Endothelial cell of hepatic sinusoid (primary cell): ENCODE measurements around the gene SYPL2.

Experiments
- in situ Hi-C: cut with HindIII; loops from 2 replicates; pipeline ENCODE4 v1.10.0; 2017; ENCODE audit warnings: low sequenced_read_pairs

The SYPL2 gene

DNA sequence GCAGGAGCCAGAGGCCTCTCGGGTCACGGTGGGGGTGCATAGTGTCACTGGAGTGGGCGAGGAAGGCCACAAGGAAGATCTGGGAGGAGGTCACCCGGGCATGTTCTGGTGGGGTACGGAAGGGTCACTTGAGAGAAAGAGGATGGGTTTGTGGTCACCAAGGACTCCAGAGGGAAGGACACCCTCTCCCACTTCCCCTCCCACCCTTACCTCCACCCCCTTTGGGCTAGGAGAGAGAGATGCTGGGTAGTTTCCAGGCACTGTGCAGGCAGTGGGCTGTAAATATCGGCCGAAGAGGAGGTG, 42.5 kb downstream of the SYPL2 start:
- in situ Hi-C loops: no loop called here

DNA sequence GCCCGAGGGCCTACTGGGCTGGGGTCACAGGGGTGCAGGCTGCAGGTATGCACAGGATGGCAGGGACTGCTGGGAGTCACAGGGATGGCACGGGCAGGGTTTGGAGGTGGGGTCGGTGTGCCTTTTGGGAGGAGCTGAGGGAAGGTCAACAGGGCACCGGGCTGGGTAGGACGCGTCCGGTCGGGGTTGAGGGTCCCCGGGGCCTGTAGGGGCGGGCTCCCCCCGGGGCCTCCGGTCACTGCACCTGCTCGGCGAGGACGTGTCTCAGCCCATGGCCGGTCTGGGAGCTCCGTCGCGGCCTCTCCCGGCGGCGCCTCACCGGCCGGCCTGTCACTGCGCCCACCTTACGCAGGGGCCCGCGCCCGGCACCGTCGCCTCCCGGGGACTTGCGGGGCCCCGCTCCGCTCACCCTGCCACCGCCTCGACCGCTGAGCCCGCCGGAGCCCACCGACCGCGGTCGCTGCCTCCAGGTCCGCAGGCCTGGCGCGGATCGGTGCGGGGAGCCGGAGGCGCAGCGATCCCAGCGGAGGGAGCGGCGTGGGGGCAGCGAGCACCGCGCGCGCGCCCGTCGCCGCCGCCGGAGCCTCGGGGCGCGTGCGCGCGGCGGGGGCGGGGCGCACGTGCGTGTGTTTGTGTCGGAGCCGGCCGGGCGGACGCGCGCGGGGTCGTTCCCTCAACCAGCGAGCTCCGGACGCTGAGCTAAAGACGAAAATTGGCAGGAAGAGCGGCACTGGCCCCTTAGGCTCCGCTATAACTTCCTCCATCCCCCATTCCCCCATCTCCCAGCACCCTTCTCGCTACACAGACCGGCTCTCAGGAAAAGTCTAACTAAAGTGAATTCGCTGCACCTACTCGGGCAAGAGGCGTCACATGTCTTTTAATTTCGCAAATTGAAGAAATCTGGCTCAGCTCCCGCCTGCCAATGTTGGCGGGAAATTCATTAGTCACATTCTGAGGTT, 43.1 kb downstream of the SYPL2 start, which contains the start of gene AMIGO1:
AMIGO1 (minus strand) TSS at position 552 of the 959 bp plus-strand sequence. CDS start 815 bp downstream, outside the sequence.
- in situ Hi-C loops: no loop called here

DNA sequence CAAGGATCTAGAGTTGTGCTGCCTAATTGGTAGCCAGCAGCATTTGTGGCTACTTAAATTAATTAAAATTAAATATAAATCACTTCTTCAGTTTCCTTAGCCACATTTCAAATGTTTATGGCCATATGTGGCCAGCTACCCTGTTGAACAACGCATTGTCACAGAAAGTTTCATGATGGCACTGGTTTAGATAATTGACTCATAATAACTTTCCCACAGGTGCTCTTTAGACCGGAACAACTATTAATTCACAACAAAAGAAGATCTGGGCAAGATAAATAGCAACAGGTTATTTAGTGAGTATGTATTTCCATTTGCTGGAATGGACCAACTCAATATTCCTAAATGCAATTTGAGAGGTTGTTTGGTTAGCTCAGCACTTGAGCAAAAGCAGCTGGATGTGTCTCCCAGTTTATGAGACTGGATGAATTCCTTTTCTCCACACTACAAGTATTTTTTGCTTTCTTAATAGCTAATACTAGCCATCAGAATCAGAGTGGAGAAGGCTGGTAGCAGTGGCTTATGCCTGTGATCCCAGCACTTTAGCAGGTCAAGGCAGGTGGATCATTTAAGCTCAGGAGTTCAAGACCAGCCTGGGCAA, 46.9 kb downstream of the SYPL2 start:
- in situ Hi-C loops: no loop called here

DNA sequence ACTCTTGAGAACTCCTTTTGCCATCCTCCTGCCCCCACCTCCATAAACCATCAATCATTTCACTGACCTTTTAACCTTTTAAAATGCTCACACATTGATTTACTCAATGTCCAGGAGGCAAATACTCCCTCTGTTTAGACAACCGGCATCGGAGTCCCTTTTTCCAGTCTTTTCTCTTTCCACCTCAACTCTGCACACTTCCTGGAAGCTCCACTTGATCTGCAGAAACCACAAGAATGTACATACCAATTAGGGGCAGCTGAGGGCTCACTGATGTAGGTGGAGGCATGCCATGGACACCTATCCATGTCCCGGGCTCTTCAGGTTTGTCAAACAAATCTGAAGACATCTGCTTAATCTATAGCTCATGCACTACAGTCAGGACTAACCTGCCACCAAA, 48.5 kb downstream of the SYPL2 start:
- in situ Hi-C loops: no loop called here

DNA sequence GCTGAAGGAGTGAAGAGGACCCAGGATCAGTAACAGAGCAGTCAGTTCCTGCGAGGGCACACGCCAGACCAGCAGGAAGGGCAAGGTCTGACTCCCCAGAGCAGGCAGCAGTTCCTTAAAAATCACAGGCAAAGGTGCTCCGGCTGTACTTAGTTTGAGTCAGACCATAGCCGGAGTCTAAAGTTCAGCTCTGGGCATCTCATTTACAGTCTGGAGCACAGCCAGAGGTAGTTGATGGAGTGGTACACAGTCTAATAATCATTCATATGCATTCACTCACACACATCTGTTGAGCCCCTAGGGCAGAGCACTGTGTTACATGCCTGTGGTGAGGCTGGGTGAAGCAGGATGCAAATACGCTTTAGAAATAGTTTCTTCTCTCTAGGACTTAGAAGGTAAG, 50.5 kb downstream of the SYPL2 start:
- in situ Hi-C loops: no loop called here

DNA sequence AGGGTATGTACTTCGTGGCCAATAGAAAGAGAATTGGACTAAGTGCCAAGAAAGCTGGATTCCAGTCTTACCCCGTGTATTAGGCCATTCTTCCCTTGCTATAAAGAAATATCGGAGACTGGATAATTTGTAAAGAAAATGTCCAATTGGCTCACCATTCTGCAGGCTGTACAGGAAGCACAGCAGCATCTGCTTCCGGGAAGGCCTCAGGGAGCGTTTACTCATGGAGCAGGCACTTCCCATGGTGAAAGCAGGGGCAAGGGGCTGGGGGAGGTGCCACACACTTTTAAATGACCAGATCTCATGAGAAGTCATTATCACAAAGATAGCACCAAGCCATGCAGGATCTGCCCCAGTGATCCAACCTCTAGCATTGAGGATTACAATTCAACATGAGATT, 51.0 kb downstream of the SYPL2 start:
- in situ Hi-C loops: no loop called here

DNA sequence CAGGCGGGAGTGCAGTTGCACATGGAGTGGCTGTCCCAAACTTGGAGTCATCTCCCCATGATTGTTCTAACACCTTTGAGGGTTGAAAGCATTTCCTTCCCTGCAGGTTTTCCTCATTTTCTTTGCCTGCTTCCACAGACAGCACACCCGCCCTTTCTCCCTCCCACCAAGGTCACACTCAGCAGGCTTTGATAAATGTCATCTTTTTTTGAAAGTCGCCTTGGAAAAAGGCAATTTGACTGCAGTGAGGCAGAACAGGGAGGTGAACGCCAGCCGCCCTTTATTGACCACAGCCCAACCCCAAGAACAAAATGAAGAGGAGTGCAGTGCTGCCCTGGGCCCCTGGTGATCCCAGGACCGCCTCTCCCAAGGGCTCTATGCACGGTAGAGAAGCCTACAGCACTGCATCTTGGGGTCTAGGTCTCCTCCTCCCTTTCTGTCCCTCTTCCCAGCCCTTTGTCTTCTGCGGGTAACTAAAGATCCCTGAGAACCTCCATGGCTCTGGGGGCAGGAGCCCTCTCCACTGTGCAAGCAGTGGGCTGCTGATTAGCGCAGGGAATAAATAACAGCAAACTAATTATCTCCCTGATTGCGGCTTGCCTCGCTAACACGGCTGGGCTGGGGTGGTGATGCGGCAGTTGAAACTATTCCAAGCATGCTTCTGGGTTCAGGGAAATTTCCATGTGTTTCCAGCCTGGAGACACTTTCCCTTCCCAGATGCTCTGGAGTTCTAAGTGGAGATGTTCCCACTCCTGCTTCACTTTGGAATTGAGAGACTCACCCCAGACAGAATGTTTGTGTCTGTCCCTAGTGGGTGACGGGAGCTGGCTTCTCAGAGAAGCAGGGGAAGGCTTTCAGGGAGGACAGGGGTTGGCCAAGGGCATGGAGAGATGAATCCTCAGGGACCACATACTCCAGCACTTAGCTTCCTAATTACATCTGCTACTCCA, 54.9 kb downstream of the SYPL2 start:
- in situ Hi-C loops: no loop called here

DNA sequence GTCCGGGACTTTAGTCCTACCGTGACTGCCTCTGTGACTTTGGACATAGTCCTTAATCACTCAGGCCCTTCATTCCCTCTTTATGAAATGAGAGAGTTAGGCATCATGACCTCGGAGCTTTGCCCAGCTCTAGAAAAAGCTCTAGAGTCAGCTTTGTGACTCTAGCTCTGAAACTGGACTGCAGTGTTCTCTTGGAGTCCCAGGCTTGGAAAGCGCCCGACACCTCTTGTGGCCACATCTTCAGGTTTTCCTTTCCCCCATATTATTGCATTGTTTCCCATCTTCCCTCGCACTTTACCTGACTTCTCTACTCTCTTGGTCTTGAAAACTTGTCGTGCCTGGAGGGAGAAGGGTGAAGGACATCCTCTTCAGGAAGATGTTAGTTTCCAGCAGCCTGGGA, 55.7 kb downstream of the SYPL2 start:
- in situ Hi-C loops: no loop called here

DNA sequence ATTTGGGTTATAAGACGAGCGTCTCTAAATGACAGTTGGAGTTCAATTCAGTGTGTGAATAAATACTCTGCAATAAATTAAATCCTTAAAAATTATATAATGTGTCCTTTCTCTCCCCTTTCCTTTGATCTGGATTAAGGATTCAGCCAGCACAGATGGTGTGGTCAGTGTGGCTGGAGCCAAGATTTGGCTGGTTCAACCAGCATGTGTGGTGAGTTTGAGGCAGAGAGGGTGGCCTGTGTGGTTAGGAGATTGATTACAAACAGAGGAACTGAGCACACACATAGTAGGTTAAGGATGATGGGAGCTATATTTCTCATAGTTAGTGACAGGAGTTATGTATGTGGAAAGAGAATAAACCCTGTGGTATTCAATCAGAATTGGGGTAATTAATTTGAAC, 57.4 kb downstream of the SYPL2 start:
- in situ Hi-C loops: no loop called here

DNA sequence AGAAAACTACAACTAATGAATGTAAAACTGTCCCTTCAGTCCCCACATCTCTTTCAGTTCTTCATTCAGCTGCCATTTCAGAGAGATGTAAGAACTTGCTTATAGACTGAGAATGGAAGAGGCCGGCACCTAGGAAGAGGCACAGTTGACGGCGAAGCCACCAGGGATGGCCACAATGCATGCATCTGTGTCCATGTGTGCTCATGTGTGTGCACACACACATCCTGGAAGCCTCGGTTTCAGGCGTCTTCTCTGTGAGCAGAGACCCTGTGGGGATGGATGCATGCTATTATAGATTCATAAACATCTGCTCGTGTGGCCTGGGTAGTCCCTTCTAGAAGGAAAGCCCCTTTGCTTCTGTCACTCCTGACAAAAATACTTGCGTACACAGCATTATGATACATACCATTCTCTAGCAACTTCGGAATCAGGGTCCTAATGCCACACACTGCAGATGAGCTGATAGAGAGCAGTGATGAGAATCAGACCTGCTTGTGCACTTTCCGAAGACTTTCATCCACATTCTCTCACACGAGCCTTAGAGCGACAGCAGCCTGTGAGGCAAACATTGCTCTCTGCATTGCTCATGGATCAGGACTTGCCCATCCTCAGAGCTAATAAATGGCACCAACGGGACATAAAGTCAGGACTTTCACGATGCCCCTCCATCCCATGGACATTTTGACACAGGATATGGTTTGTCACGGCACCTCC, 60.9 kb downstream of the SYPL2 start:
- in situ Hi-C loops: loop anchor here (25.0 kb wide), 1 partner anchor 235 kb away; the partner anchor contains the start of gene EPS8L3

DNA sequence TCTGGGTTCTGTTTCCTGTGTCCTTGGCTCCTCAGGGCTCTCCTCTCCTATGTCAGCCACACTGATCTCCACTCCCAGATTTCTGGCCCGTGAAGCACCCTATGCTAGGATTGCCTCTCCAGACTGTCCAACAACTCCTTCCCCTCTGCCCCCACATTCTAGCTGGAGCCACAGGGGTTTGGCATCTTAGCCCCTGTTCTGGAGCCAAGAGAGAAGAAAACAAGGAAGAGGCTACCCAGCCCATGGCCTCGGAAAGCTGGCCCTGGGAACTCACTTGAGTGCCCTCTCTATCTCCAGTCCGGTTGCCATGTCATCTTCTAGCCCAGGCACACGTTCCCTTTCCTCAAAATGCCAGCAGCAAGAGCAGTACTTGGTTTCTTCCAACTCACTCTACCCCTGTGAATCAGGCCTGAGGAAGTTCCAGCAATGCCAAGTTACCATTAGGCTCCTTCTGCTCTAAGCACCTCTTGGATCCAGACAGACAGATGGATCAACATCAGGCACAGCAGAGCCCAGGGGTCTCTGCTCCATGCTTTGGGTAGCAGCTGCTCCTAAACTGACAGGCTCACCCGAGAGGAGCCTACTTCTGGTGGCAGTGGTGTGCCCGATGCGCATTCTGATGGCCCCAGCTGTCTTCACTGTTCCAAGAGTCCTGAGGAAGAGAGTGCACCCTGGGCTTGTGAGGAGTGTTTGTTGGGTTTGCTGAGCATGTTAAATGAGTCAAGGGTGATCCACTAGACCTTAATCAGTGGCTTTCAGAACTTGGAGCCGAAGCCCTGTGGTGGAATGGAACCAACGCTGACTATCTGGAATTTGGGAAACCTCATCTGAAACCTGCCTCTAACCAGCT, 61.7 kb downstream of the SYPL2 start:
- in situ Hi-C loops: loop anchor here (25.0 kb wide), 1 partner anchor 234 kb away; the partner anchor contains the start of gene EPS8L3

DNA sequence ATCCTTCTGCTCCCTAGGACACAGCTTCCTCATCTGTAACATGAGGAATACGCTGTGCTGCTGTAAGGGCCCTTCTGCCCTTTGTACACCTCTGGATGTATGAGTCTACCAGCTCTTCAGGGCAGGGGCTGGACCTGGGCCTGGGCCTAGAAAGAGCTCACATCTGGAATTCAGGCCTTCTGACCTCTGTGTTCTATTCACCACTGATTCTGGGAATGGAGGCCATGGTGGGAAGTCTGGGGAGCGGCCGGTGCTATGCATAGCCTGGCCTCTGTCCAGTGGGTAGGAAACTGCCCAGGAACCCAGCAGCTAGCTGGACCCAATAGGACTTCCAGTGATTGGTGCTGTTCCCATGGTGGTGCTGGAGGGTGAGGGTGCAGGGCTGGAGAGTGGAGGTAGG, 62.4 kb downstream of the SYPL2 start:
- in situ Hi-C loops: loop anchor here (25.0 kb wide), 1 partner anchor 234 kb away; the partner anchor contains the start of gene EPS8L3

DNA sequence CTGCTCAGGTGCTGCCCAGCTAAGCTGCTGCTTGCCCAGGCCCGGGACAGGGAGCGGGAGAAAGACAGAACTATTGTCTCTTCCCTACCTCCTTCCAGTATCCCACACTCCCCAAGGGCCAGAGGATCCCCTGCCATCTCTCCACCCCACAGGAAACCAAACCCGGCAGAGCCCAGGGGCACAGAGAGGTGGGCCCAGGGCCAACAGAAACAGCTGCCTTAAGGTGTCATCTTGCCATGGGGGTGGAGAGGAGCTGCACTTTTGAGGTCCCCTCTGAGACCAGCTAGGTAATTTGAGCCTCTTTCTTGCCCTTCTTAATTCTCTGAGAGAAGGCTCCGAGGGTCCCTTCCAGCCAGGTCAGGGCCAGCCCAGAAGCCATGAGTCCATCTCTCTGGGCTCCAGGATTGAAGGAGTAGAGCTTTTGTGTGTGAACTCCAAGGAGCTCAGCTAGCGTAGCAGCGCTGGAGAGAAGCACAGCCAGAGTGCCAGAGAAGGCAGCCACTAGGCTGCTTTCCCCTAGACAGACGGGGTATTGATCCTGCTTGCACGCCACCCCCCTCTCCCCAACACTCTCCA, 63.6 kb downstream of the SYPL2 start:
- in situ Hi-C loops: loop anchor here (25.0 kb wide), 1 partner anchor 232 kb away; the partner anchor contains the start of gene EPS8L3

DNA sequence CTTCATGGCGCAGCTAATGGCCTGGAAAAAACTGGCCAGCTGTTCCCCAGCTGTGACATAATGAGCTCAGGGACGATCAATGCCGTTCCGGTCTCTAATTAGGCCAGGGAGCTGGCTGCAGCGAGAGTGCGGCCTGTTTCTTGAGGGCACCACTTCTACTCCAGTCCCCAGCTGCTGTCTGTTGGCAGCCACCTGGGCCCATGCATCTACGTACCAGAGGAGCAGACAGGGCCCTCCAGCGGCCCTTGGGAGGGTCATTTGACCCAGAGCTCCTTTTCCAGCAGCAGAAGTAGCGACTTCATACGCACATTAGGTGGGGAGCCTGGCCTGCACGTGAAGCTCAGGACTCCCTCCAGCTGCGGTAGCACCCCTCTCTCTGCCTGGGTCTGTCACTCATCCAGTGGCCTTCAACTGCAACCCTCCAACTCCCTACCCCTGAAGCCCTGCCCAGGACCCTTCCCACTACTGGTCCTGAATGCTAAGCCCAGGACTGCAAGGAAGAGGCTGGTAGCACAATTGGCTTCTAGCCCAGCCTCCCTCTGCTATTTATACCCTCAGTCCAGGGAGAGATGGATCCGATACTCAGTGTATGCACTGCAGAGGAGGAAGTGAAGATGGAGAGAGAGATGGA, 64.2 kb downstream of the SYPL2 start:
- in situ Hi-C loops: loop anchor here (25.0 kb wide), 1 partner anchor 232 kb away; the partner anchor contains the start of gene EPS8L3

DNA sequence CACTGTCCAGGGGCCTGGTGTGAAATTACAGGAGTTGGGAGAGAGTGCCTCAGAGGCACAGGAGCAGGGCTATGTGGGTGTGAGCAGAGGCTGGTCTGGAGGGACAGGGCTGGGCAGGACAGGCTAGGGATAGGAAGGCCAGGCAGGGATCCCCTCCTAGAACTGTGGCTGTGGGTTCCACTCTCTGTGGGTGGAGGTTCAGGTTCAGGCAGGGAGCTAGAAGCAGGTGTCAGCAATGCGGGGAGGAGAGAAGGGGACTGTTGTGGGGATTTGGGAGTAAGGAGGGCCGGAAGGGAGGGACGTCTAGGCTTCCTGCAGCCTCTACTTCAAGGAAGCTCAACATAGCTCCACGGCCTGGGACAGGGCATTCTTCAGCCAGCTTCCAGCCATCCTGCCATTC, 65.0 kb downstream of the SYPL2 start:
- in situ Hi-C loops: loop anchor here (25.0 kb wide), 1 partner anchor 231 kb away; the partner anchor contains the start of gene EPS8L3
